ENCODE measurements around the gene CASP3. TPM values are rescaled to one million over a fixed set of nuclear protein-coding genes. Genes with fewer than 3 reads are reported as not detected.

The CASP3 gene
- total and polyA plus RNA-seq, 2 experiments from 2014 or later = 53.6 to 81.2 TPM

DNA sequence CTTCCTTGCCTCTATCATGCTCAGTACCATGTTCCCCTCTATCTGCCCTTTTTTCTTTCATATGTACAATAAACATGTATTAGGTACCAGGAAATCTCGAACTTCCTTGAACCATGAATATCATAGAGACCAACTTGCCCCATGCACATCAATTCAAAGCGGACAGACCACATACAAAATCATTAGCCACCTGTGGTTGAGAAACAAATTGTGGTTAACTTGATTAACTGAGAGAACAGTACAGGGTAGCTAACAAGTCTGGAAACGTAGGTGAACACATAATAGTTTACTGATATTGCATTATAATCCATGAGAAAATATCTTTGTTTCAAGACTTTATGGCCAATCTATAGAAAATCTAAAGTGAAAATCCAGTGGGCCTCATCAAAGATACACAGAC, 8.2 kb downstream of the CASP3 start:
- H3K4me1 ChIP-seq (ENCODE audit: insufficient read depth) = peaks cover 11% of the 10 kb centered on the region
- TF ChIP-seq EZH2 (IDR thresholded peaks at IDR 0.05; ENCODE audit: borderline replicate concordance) = no peak
- 93% methylated on average over 3 of the region's 3 CpGs for WGBS (ENCODE audit: low lambda C conversion rate, missing lambda C conversion rate)

DNA sequence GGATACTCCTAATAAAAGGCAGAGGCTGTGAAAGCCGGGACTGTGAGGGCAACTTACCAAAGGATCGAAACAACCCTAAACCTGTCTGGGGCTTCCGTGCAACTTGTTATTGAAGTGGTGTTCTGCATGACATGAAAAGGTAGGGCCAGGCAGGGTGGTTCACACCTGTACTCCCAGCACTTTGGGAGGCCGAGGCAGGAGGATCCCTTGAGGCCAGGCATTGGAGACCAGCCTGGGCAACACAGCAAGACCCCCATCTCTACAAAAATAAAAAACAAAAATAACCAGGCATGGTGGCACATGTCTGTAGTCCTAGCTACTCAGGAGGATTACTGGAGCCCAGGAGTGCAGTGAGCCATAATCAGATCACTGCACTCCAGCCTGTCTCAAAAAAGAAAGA, 12.3 kb downstream of the CASP3 start:
- no peak overlapping the region for H3K27ac ChIP-seq
- no peaks in the 10 kb centered on the region for H3K9me2 ChIP-seq (replicated peaks; ENCODE audit: insufficient read depth)
- H4K20me1 ChIP-seq (ENCODE audit: insufficient read depth, poor library complexity, severe bottlenecking) = peaks cover 2% of the 10 kb centered on the region
- peaks cover 3% of the 10 kb centered on the region for H3K36me3 ChIP-seq (replicated peaks; ENCODE audit: insufficient read depth, low read depth)
- no peak overlapping the region for H3K4me2 ChIP-seq
- DNase-seq (ENCODE audit: low spot score) = no peak
- no peaks in the 10 kb centered on the region for H3K4me1 ChIP-seq (ENCODE audit: insufficient read depth)
- H3K79me2 ChIP-seq = peaks cover 67% of the 10 kb centered on the region
- TF ChIP-seq EZH2phosphoT487 (IDR thresholded peaks at IDR 0.05; ENCODE audit: low read depth, severe bottlenecking, unreplicated experiment) (no peak), EZH2 (IDR thresholded peaks at IDR 0.05; ENCODE audit: borderline replicate concordance) (no peak)
- TF ChIP-seq, protein P1, sequence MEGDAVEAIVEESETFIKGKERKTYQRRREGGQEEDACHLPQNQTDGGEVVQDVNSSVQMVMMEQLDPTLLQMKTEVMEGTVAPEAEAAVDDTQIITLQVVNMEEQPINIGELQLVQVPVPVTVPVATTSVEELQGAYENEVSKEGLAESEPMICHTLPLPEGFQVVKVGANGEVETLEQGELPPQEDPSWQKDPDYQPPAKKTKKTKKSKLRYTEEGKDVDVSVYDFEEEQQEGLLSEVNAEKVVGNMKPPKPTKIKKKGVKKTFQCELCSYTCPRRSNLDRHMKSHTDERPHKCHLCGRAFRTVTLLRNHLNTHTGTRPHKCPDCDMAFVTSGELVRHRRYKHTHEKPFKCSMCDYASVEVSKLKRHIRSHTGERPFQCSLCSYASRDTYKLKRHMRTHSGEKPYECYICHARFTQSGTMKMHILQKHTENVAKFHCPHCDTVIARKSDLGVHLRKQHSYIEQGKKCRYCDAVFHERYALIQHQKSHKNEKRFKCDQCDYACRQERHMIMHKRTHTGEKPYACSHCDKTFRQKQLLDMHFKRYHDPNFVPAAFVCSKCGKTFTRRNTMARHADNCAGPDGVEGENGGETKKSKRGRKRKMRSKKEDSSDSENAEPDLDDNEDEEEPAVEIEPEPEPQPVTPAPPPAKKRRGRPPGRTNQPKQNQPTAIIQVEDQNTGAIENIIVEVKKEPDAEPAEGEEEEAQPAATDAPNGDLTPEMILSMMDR (IDR thresholded peaks at IDR 0.05; ENCODE audit: poor library complexity) = no peak
- H3K9me3 ChIP-seq (ENCODE audit: low read depth) = no peaks in the 10 kb centered on the region
- 88% methylated on average over 4 of the region's 4 CpGs for WGBS (ENCODE audit: low lambda C conversion rate, missing lambda C conversion rate)
- no peak overlapping the region for H2AFZ ChIP-seq
- H3K27me3 ChIP-seq = no peaks in the 10 kb centered on the region
- H3K4me3 ChIP-seq = no peak overlapping the region

More for the DNA sequence above, 8.2 kb downstream of the CASP3 start:
- Histone ChIP-seq H3K36me3 (replicated peaks; ENCODE audit: insufficient read depth, low read depth) (peaks cover 3% of the 10 kb centered on the region), H3K27me3 (no peaks in the 10 kb centered on the region), H2AFZ (no peak overlapping the region), H3K9me2 (replicated peaks; ENCODE audit: insufficient read depth) (no peaks in the 10 kb centered on the region), H3K79me2 (peaks cover 95% of the 10 kb centered on the region), H3K4me3 (no peak overlapping the region), H3K9me3 (ENCODE audit: low read depth) (no peaks in the 10 kb centered on the region), H3K4me2 (no peak overlapping the region), H3K27ac (no peak overlapping the region), H4K20me1 (ENCODE audit: insufficient read depth, poor library complexity, severe bottlenecking) (peaks cover 21% of the 10 kb centered on the region)
- DNase-seq (ENCODE audit: low spot score) = no peak

- peaks cover 3% of the 10 kb centered on the region for H3K36me3 ChIP-seq (replicated peaks; ENCODE audit: insufficient read depth, low read depth)
- peaks cover 2% of the 10 kb centered on the region for H4K20me1 ChIP-seq (ENCODE audit: insufficient read depth, poor library complexity, severe bottlenecking)
- 98% methylated on average over 4 of the region's 4 CpGs for WGBS (ENCODE audit: low lambda C conversion rate, missing lambda C conversion rate)
- H3K79me2 ChIP-seq = peaks cover 59% of the 10 kb centered on the region
- TF ChIP-seq EZH2phosphoT487 (IDR thresholded peaks at IDR 0.05; ENCODE audit: low read depth, severe bottlenecking, unreplicated experiment) (no peak), EZH2 (IDR thresholded peaks at IDR 0.05; ENCODE audit: borderline replicate concordance) (no peak)
- TF ChIP-seq, protein P1 (IDR thresholded peaks at IDR 0.05; ENCODE audit: poor library complexity) = no peak
- no peaks in the 10 kb centered on the region for H3K9me3 ChIP-seq (ENCODE audit: low read depth)
- H3K4me3 ChIP-seq = no peak overlapping the region
- no peaks in the 10 kb centered on the region for H3K27me3 ChIP-seq
- H3K9me2 ChIP-seq (replicated peaks; ENCODE audit: insufficient read depth) = no peaks in the 10 kb centered on the region
- no peak overlapping the region for H3K4me2 ChIP-seq
- no peaks in the 10 kb centered on the region for H3K4me1 ChIP-seq (ENCODE audit: insufficient read depth)
- no peak overlapping the region for H2AFZ ChIP-seq
- DNase-seq (ENCODE audit: low spot score) = no peak
- peak overlapping the region; percentile 30 for H3K27ac ChIP-seq
Measured at GRCh38 chr4:184636144-184636543, 13.1 kb downstream of the CASP3 start.

DNA sequence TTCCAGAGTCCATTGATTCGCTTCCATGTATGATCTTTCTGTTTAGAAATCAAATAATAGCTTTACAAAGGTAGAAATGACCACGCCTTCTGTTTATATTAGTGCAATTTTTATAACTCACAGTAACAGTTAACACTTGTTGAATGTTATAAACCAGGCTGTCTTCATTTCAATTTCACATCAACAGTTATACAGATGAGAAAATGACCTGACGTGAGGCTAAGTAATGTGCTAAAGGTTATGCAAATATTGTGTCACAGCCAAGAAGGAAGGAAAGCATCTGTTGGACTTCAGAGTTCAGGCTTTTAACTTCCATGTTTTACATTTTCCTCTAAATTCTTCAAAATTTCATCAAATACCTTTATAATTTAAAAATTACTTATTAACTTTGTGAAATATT, 13.9 kb downstream of the CASP3 start:
- Histone ChIP-seq H3K4me3 (no peak overlapping the region), H3K36me3 (replicated peaks; ENCODE audit: insufficient read depth, low read depth) (peaks cover 3% of the 10 kb centered on the region), H4K20me1 (ENCODE audit: insufficient read depth, poor library complexity, severe bottlenecking) (peaks cover 2% of the 10 kb centered on the region), H3K4me1 (ENCODE audit: insufficient read depth) (no peaks in the 10 kb centered on the region), H3K27ac (no peak overlapping the region), H3K4me2 (no peak overlapping the region), H2AFZ (no peak overlapping the region), H3K27me3 (no peaks in the 10 kb centered on the region), H3K9me2 (replicated peaks; ENCODE audit: insufficient read depth) (no peaks in the 10 kb centered on the region), H3K9me3 (ENCODE audit: low read depth) (no peaks in the 10 kb centered on the region), H3K79me2 (peaks cover 51% of the 10 kb centered on the region)
- TF ChIP-seq, protein P1 (IDR thresholded peaks at IDR 0.05; ENCODE audit: poor library complexity) = no peak
- TF ChIP-seq EZH2phosphoT487 (IDR thresholded peaks at IDR 0.05; ENCODE audit: low read depth, severe bottlenecking, unreplicated experiment) (no peak), EZH2 (IDR thresholded peaks at IDR 0.05; ENCODE audit: borderline replicate concordance) (no peak)
- 85% methylated on average over 3 of the region's 3 CpGs for WGBS (ENCODE audit: low lambda C conversion rate, missing lambda C conversion rate)
- DNase-seq (ENCODE audit: low spot score) = no peak

Measured in hepatocyte (in vitro differentiated cells).